HK-2 (cell line): ENCODE measurements around the gene HDDC3.
A peak's percentile ranks its signal among the peaks of the same experiment; 100 is the strongest.

Experiments used
- DNase-seq: peaks from one replicate; pipeline ENCODE4 v3.0.0-alpha.2; 2018; ENCODE audit not compliant: unreplicated experiment

HDDC3 gene

GRCh38 chr15:90931828-90932659, at the start of gene HDDC3:
Gene HDDC3, minus strand, starts transcription at chr15:90932549. Its CDS starts 9 bp downstream, at chr15:90932540.
- DNase-seq: peak; percentile 84

GRCh38 chr15:90982135-90982534, 49.8 kb upstream of the HDDC3 start:
- DNase-seq: no peak

GRCh38 chr15:90981681-90982080, 49.3 kb upstream of the HDDC3 start:
- DNase-seq: no peak

- DNase-seq: no peak
Observed at GRCh38 chr15:90979582-90979981, 47.2 kb upstream of the HDDC3 start.

GRCh38 chr15:90974216-90974615, 41.9 kb upstream of the HDDC3 start:
- no peak for DNase-seq

- no peak for DNase-seq
Observed at GRCh38 chr15:90972133-90972532, 39.8 kb upstream of the HDDC3 start.

- DNase-seq: no peak
Observed at GRCh38 chr15:90970274-90970673, 37.9 kb upstream of the HDDC3 start.

GRCh38 chr15:90968434-90968833, 36.1 kb upstream of the HDDC3 start:
- DNase-seq: no peak

GRCh38 chr15:90967206-90967605, 34.9 kb upstream of the HDDC3 start:
- DNase-seq: no peak

GRCh38 chr15:90966262-90966661, 33.9 kb upstream of the HDDC3 start:
- no peak for DNase-seq

- no peak for DNase-seq
Observed at GRCh38 chr15:90962021-90962420, 29.7 kb upstream of the HDDC3 start.

- no peak for DNase-seq
Observed at GRCh38 chr15:90960298-90961091, 28.1 kb upstream of the HDDC3 start.

GRCh38 chr15:90959894-90960293, 27.5 kb upstream of the HDDC3 start:
- DNase-seq: no peak

- DNase-seq: no peak
Observed at GRCh38 chr15:90959028-90959595, 26.8 kb upstream of the HDDC3 start.

GRCh38 chr15:90957791-90958190, 25.4 kb upstream of the HDDC3 start:
- no peak for DNase-seq

GRCh38 chr15:90957031-90957790, 24.9 kb upstream of the HDDC3 start:
- DNase-seq: no peak

GRCh38 chr15:90956274-90957030, 24.1 kb upstream of the HDDC3 start:
- DNase-seq: no peak

- DNase-seq: no peak
Observed at GRCh38 chr15:90955624-90956273, 23.4 kb upstream of the HDDC3 start.

- DNase-seq: peak; percentile 91
Observed at GRCh38 chr15:90954712-90955623, 22.6 kb upstream of the HDDC3 start, which contains the start of gene RCCD1. Gene RCCD1, plus strand, starts transcription at chr15:90954884. Its CDS starts 1,851 bp downstream, at chr15:90956735.
